GM19452 (cell line): Measurements from ENCODE around the gene PHYHIPL.

Experiments
- ATAC-seq: cut with Tn5 transposase; IDR thresholded peaks from one replicate; pipeline ENCODE4 v1.9.1; 2021; ENCODE audit not compliant: unreplicated experiment

The PHYHIPL gene

GRCh38 chr10:59289853-59290252 lies 113.4 kb downstream of the PHYHIPL start:
- ATAC-seq = no peak

- ATAC-seq = no peak
Observed at GRCh38 chr10:59290448-59290847, 114.0 kb downstream of the PHYHIPL start.
